DOHH2 (cell line): ENCODE data around the gene KCNMA1.

Experiments
- H3F3A ChIP-seq: fragments of 200-600 bp; sonication (generic), shearing (Covaris generic); 2 replicates; pipeline ENCODE4 v1.6.0; 2016; ENCODE audit warnings: antibody characterized with exemption, mild to moderate bottlenecking; ENCODE audit not compliant: control insufficient read depth, insufficient read depth
- H3K27ac ChIP-seq: fragments of 200-600 bp; sonication (generic); 2 replicates; pipeline ENCODE4 v1.5.1; 2014; ENCODE audit warnings: low read depth, mild to moderate bottlenecking, low read length, moderate library complexity
- H3K27me3 ChIP-seq: fragments of 200-600 bp; sonication (generic); 2 replicates; pipeline ENCODE4 v1.6.1; 2014; ENCODE audit warnings: mild to moderate bottlenecking, low read length, mixed read lengths; ENCODE audit not compliant: control insufficient read depth
- H3K36me3 ChIP-seq: fragments of 200-600 bp; sonication (generic); 2 replicates; pipeline ENCODE4 v1.6.1; 2014; ENCODE audit warnings: mild to moderate bottlenecking, low read length, moderate library complexity, mixed read lengths; ENCODE audit not compliant: control insufficient read depth
- H3K4me1 ChIP-seq: fragments of 200-600 bp; sonication (generic); 2 replicates; pipeline ENCODE4 v1.6.1; 2014; ENCODE audit warnings: mild to moderate bottlenecking, low read length, mixed read lengths; ENCODE audit not compliant: control insufficient read depth
- H3K4me2 ChIP-seq: fragments of 200-600 bp; sonication (generic); 2 replicates; pipeline ENCODE4 v1.6.0; 2014; ENCODE audit warnings: mild to moderate bottlenecking, low read length, moderate library complexity
- H3K4me3 ChIP-seq: fragments of 200-600 bp; sonication (generic); 2 replicates; pipeline ENCODE4 v1.5.1; 2014; ENCODE audit warnings: mild to moderate bottlenecking, low read length, mixed read lengths
- H3K79me2 ChIP-seq: fragments of 200-600 bp; sonication (generic); 2 replicates; pipeline ENCODE4 v1.6.1; 2014; ENCODE audit warnings: mild to moderate bottlenecking, low read length, mixed read lengths; ENCODE audit not compliant: control insufficient read depth
- H3K9me2 ChIP-seq: fragments of 200-600 bp; sonication (generic); replicated peaks from 2 replicates; pipeline ENCODE4 v1.6.1; 2014; ENCODE audit warnings: mild to moderate bottlenecking, low read length, mixed read lengths; ENCODE audit not compliant: control insufficient read depth
- H3K9me3 ChIP-seq: fragments of 200-600 bp; sonication (generic); 2 replicates; pipeline ENCODE4 v1.6.1; 2014; ENCODE audit warnings: antibody characterized with exemption, low read length, mixed read lengths; ENCODE audit not compliant: control insufficient read depth, insufficient read depth
- H4K20me1 ChIP-seq: fragments of 200-600 bp; sonication (generic); 2 replicates; pipeline ENCODE4 v1.6.0; 2014; ENCODE audit warnings: low read depth, mild to moderate bottlenecking, antibody characterized with exemption, low read length, moderate library complexity; ENCODE audit not compliant: control insufficient read depth, insufficient read depth
- CTCF ChIP-seq: fragments of 200-600 bp; sonication (generic); IDR thresholded peaks from one replicate; pipeline ENCODE4 v1.5.1; 2014; ENCODE audit warnings: antibody characterized with exemption, mild to moderate bottlenecking, low read depth, low read length; ENCODE audit not compliant: poor library complexity, severe bottlenecking
- EZH2phosphoT487 ChIP-seq: fragments of 200-600 bp; sonication (generic); IDR thresholded peaks from 2 replicates; pipeline ENCODE4 v1.6.1; 2017; ENCODE audit warnings: borderline replicate concordance, mild to moderate bottlenecking, antibody characterized with exemption, low read length, moderate library complexity, mixed read lengths

KCNMA1 gene

GRCh38 chr10:77396290-77396689 lies 241.3 kb downstream of the KCNMA1 start:
- no peak overlapping the region for H3K4me2 ChIP-seq
- peaks cover 6% of the 10 kb centered on the region; the same call in 1 of the 2 replicates for H3K4me1 ChIP-seq

GRCh38 chr10:77393821-77394501 lies 243.6 kb downstream of the KCNMA1 start:
- H3K27ac ChIP-seq, result no peak overlapping the region
- H3K79me2 ChIP-seq, result no peaks in the 10 kb centered on the region
- no peak overlapping the region for H3K4me2 ChIP-seq
- H3K4me3 ChIP-seq, result no peak overlapping the region
- no peaks in the 10 kb centered on the region for H3K9me2 ChIP-seq
- H3K27me3 ChIP-seq, result peaks cover 2% of the 10 kb centered on the region; the same call in 1 of the 2 replicates
- TF ChIP-seq CTCF (no peak), EZH2phosphoT487 (no peak)
- no peaks in the 10 kb centered on the region for H3K36me3 ChIP-seq
- H3K9me3 ChIP-seq, result no peaks in the 10 kb centered on the region
- peaks cover 6% of the 10 kb centered on the region; the same call in 1 of the 2 replicates for H3K4me1 ChIP-seq
- H4K20me1 ChIP-seq, result no peaks in the 10 kb centered on the region
- H3F3A ChIP-seq, result no peaks in the 10 kb centered on the region

More at GRCh38 chr10:77396290-77396689, 241.3 kb downstream of the KCNMA1 start:
- Histone ChIP-seq H3K9me3 (no peaks in the 10 kb centered on the region), H3K79me2 (no peaks in the 10 kb centered on the region), H3K27me3 (peaks cover 2% of the 10 kb centered on the region; the same call in 1 of the 2 replicates), H3F3A (no peaks in the 10 kb centered on the region), H4K20me1 (no peaks in the 10 kb centered on the region), H3K36me3 (no peaks in the 10 kb centered on the region), H3K9me2 (no peaks in the 10 kb centered on the region), H3K4me3 (no peak overlapping the region), H3K27ac (no peak overlapping the region)
- no peak for TF ChIP-seq CTCF

GRCh38 chr10:77393411-77393810 lies 244.2 kb downstream of the KCNMA1 start:
- Histone ChIP-seq H3K4me1 (peaks cover 3% of the 10 kb centered on the region; the same call in 1 of the 2 replicates), H3K27ac (no peak overlapping the region), H3K9me3 (no peaks in the 10 kb centered on the region), H3K9me2 (no peaks in the 10 kb centered on the region), H3K36me3 (no peaks in the 10 kb centered on the region), H3F3A (no peaks in the 10 kb centered on the region), H3K4me3 (no peak overlapping the region), H4K20me1 (no peaks in the 10 kb centered on the region), H3K79me2 (no peaks in the 10 kb centered on the region), H3K27me3 (peaks cover 2% of the 10 kb centered on the region; the same call in 1 of the 2 replicates), H3K4me2 (no peak overlapping the region)
- TF ChIP-seq EZH2phosphoT487 (no peak), CTCF (no peak)
